ENCODE measurements around the gene LYST. TPM values are rescaled to one million over a fixed set of nuclear protein-coding genes. Genes with fewer than 3 reads are reported as not detected.

The LYST gene
- total and polyA plus RNA-seq, 2 donors (not counting 3 experiments of a cell fraction or from before 2014, with no cell fraction given) = 3.1 to 9.6 TPM

DNA sequence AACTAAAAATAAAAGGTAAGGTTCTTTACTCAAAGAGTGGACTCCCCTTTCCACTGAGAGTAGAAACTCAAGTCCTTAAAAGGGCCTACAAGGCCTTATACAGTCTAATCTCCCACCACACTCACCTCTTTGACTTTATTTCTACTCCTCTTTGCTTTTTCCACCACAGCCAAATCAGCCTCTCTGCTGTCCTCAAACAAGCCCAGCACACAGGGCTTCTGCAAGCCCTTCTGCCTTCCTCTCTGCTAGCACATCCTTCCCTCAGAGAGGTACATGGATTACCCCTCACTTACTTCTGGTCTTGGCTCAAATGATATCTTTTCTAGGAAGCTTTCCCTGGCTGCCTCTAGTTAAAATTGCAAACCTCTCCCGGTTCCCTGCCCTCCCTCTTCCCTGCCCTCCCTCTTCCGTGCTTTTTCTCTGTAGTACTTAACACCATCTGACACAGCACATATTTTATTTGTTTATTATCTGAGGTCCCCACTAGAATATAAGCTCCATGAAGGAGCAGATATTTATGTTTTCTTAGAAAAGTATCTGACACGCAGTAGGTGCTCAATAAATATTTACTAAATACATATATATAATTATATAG is 1.7 kb downstream of the LYST start:
- H4K20me1 ChIP-seq (replicated peaks; ENCODE audit: control insufficient read depth, extremely low read depth, insufficient read depth, low read length) = no peaks in the 10 kb centered on the region
- CTCF ChIA-PET = interaction anchor here (0.5 to 3.1 kb wide), 18 partner anchors 8 to 203 kb away, joined by 3 to 124 read pairs (median 6); no protein-coding TSS in a partner anchor
- no peak overlapping the region for H2AFZ ChIP-seq (ENCODE audit: low read depth, low read length)
- dilution Hi-C loops (cut with MboI; ENCODE audit: extremely low pct_ligation_motif_present, low sequenced_read_pairs) = no loop called here
- H3K79me2 ChIP-seq (ENCODE audit: control insufficient read depth, insufficient read depth, low read length) = no peaks in the 10 kb centered on the region
- H3K9me3 ChIP-seq (replicated peaks; ENCODE audit: control insufficient read depth, insufficient read depth, low read length) = no peaks in the 10 kb centered on the region
- no peaks in the 10 kb centered on the region for H3K9me1 ChIP-seq (replicated peaks; ENCODE audit: control insufficient read depth, extremely low read depth, insufficient read depth, low read length)
- intact Hi-C loops (cut with micrococcal nuclease) = no loop called here
- no peak overlapping the region for H3K27ac ChIP-seq (ENCODE audit: insufficient read depth, low read depth, low read length)
- H3K4me1 ChIP-seq (ENCODE audit: control insufficient read depth, extremely low read depth, insufficient read depth, low read length) = peaks cover 13% of the 10 kb centered on the region
- no peak for DNase-seq (ENCODE audit: low read depth, low spot score)
- no peak for TF ChIP-seq JUN (IDR thresholded peaks at IDR 0.05; ENCODE audit: borderline replicate concordance, insufficient read depth, insufficient read length, low read depth)
- no peak for TF ChIP-seq POLR2A (IDR thresholded peaks at IDR 0.05; ENCODE audit: low read depth, low read length)
- TF ChIP-seq MYC (IDR thresholded peaks at IDR 0.05; ENCODE audit: low read depth, low read length) = no peak
- TF ChIP-seq, protein P1, sequence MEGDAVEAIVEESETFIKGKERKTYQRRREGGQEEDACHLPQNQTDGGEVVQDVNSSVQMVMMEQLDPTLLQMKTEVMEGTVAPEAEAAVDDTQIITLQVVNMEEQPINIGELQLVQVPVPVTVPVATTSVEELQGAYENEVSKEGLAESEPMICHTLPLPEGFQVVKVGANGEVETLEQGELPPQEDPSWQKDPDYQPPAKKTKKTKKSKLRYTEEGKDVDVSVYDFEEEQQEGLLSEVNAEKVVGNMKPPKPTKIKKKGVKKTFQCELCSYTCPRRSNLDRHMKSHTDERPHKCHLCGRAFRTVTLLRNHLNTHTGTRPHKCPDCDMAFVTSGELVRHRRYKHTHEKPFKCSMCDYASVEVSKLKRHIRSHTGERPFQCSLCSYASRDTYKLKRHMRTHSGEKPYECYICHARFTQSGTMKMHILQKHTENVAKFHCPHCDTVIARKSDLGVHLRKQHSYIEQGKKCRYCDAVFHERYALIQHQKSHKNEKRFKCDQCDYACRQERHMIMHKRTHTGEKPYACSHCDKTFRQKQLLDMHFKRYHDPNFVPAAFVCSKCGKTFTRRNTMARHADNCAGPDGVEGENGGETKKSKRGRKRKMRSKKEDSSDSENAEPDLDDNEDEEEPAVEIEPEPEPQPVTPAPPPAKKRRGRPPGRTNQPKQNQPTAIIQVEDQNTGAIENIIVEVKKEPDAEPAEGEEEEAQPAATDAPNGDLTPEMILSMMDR (IDR thresholded peaks at IDR 0.05; ENCODE audit: extremely low read depth in 1 of 2, insufficient read depth in 1 of 2, low read depth in 1 of 2, low read length in 2 of 2) = no peak
- TF ChIP-seq EZH2 (IDR thresholded peaks at IDR 0.05; ENCODE audit: borderline replicate concordance, low read depth, low read length, severe bottlenecking) = no peak
- no peak for TF ChIP-seq GATA2 (IDR thresholded peaks at IDR 0.05; ENCODE audit: insufficient read depth, insufficient read length, low read depth, low read length)
- TF ChIP-seq MAX (IDR thresholded peaks at IDR 0.05; ENCODE audit: insufficient read depth, insufficient read length) = no peak
- no peak for TF ChIP-seq FOS (IDR thresholded peaks at IDR 0.05; ENCODE audit: borderline replicate concordance, insufficient read depth, low read length)
- TF ChIP-seq POLR2AphosphoS5 (IDR thresholded peaks at IDR 0.05; ENCODE audit: insufficient read depth, low read depth, low read length) = no peak
- H3K36me3 ChIP-seq (ENCODE audit: control insufficient read depth in 2 of 2, extremely low read depth in 1 of 2, insufficient read depth in 2 of 2, low read length in 2 of 2) = no peaks in the 10 kb centered on the region
- H3K27me3 ChIP-seq (ENCODE audit: control insufficient read depth in 2 of 2, insufficient read depth in 2 of 2, low read length in 2 of 2) = peaks cover 0 to under 1% of the 10 kb centered on the region in 2 experiments
- no peak overlapping the region for H3K4me3 ChIP-seq (replicated peaks in 1 of 3; ENCODE audit: insufficient read depth in 1 of 3, low read depth in 1 of 3, low read length in 3 of 3)
- POLR2A ChIA-PET = interaction anchor here (1.7 kb wide), 1 partner anchor 107 kb away, joined by 7 read pairs; no protein-coding TSS in a partner anchor
- H3K4me2 ChIP-seq (ENCODE audit: insufficient read depth, low read length) = no peak overlapping the region
- no peak overlapping the region for H3K9ac ChIP-seq (replicated peaks; ENCODE audit: extremely low read depth, insufficient read depth, low read length)
- no TSS peak for BruUV-seq (replicated peaks)
- peak; percentile 54 for FAIRE-seq
